Brain microvascular endothelial cell (primary cell): ENCODE measurements around the gene TIMP2.

Experiments
- DNase-seq: peaks from one replicate; pipeline ENCODE4 v3.0.0-alpha.2; 2020
- H3K27ac ChIP-seq: fragments of 250-450 bp; sonication (Bioruptor Pico); 2 replicates; pipeline ENCODE4 v1.5.1; 2020; ENCODE audit warnings: mild to moderate bottlenecking, moderate library complexity
- H3K27me3 ChIP-seq: fragments of 250-450 bp; sonication (Bioruptor Pico); replicated peaks from 2 replicates; pipeline ENCODE4 v1.5.1; 2020; ENCODE audit warnings: mild to moderate bottlenecking
- H3K36me3 ChIP-seq: fragments of 250-450 bp; sonication (Bioruptor Pico); replicated peaks from 2 replicates; pipeline ENCODE4 v1.5.1; 2020; ENCODE audit warnings: mild to moderate bottlenecking
- H3K4me3 ChIP-seq: 2 replicates; pipeline ENCODE4 v1.5.1; 2011; ENCODE audit warnings: low read depth, mild to moderate bottlenecking, control low read depth, low read length, moderate library complexity
- CTCF ChIP-seq: IDR thresholded peaks from 2 replicates; pipeline ENCODE4 v1.5.1; 2011; ENCODE audit warnings: low read depth, mild to moderate bottlenecking, moderate library complexity, low read length, control low read depth, inconsistent platforms; ENCODE audit errors: missing control alignments
- in situ Hi-C: cut with HindIII; loops from 2 replicates; pipeline ENCODE4 v1.10.0; 2017; ENCODE audit warnings: low sequenced_read_pairs, low pct_ligation_motif_present

The TIMP2 gene

GRCh38 chr17:78970834-78971755, 45.9 kb upstream of the TIMP2 start:
- Histone ChIP-seq H3K27ac (no peak overlapping the region), H3K36me3 (peaks cover 10% of the 10 kb centered on the region), H3K27me3 (no peaks in the 10 kb centered on the region), H3K4me3 (no peak overlapping the region)
- TF ChIP-seq CTCF, result peak; percentile 91
- peak; percentile 64 for DNase-seq
- in situ Hi-C loops, result no loop called here

GRCh38 chr17:78969865-78970264, 44.7 kb upstream of the TIMP2 start:
- no peaks in the 10 kb centered on the region for H3K27me3 ChIP-seq
- in situ Hi-C loops, result no loop called here
- peaks cover 7% of the 10 kb centered on the region for H3K36me3 ChIP-seq
- TF ChIP-seq CTCF, result no peak
- H3K4me3 ChIP-seq, result no peak overlapping the region
- DNase-seq, result no peak
- H3K27ac ChIP-seq, result no peak overlapping the region

- H3K27ac ChIP-seq, result no peak overlapping the region
- TF ChIP-seq CTCF, result no peak
- in situ Hi-C loops, result no loop called here
- H3K27me3 ChIP-seq, result no peaks in the 10 kb centered on the region
- DNase-seq, result no peak
- H3K4me3 ChIP-seq, result no peak overlapping the region
- H3K36me3 ChIP-seq, result no peaks in the 10 kb centered on the region
These were observed 42.7 kb upstream of the TIMP2 start for GRCh38 chr17:78967782-78968362.

- Histone ChIP-seq H3K36me3 (no peaks in the 10 kb centered on the region), H3K4me3 (no peak overlapping the region), H3K27me3 (no peaks in the 10 kb centered on the region), H3K27ac (no peak overlapping the region)
- DNase-seq, result no peak
- TF ChIP-seq CTCF, result no peak
- in situ Hi-C loops, result no loop called here
These were observed 41.9 kb upstream of the TIMP2 start for GRCh38 chr17:78966910-78967600.

GRCh38 chr17:78966123-78966813, 41.1 kb upstream of the TIMP2 start:
- Histone ChIP-seq H3K36me3 (no peaks in the 10 kb centered on the region), H3K27ac (no peak overlapping the region), H3K4me3 (no peak overlapping the region), H3K27me3 (no peaks in the 10 kb centered on the region)
- no peak for TF ChIP-seq CTCF
- in situ Hi-C loops, result no loop called here
- no peak for DNase-seq
